GM18499 (cell line): Measurements from ENCODE around the gene RNF186.

Experiments
- ATAC-seq: cut with Tn5 transposase; IDR thresholded peaks from one replicate; pipeline ENCODE4 v1.9.1; 2021; ENCODE audit warnings: moderate number of reproducible peaks; ENCODE audit not compliant: insufficient read depth, unreplicated experiment

Gene RNF186

GRCh38 chr1:19769211-19769932 is 45.7 kb downstream of the RNF186 start:
- ATAC-seq, result no peak

GRCh38 chr1:19768353-19769210 is 46.5 kb downstream of the RNF186 start:
- no peak for ATAC-seq

GRCh38 chr1:19765623-19766022 is 49.5 kb downstream of the RNF186 start:
- ATAC-seq, result no peak

DNA sequence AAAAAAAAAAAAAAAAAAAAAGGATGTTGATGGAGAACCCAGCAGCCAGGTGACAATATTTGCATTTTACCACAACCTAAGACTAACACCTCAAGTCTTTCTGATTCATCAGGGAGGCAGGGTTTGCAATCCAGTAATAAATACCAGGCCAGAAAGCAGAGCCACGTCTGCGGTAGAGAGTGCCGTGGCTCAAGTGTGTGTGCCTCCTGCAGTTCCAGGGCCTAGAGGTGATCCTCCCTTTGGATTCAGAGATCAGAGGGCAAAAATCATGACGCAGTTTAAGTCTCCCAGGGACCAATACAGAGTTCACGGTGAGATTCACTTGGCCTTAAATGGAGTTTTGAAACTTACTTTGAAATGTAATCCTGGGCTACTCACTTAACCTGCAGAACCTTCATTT is 50.2 kb downstream of the RNF186 start:
- ATAC-seq, result no peak
